Right lung (tissue), 10 donors: ENCODE measurements around the gene ZMYM5. TPM values are rescaled to one million over a fixed set of nuclear protein-coding genes. Genes with fewer than 3 reads are reported as not detected.
"Not testable (repeated sequence)": the region's sequence is repeated elsewhere in the genome, so short reads cannot be mapped to it uniquely, and the experiment has no call there.

Experiments
- DNase-seq, 2 donors: peaks; one replicate each; pipeline ENCODE4 v3.0.0-alpha.2; 2013
- long read RNA-seq, 8 donors: transcript quantifications; one replicate each; lab custom pipeline, GENCODE V29; 2026
- polyA plus RNA-seq, 5 donors: library from polyadenylated mRNA; unstranded; fragments of 120-200 nt; gene quantifications; one replicate each; pipeline versions ENCODE4 v1.2.1 to v1.2.3, GENCODE V29; 2013; ENCODE audit warnings: inconsistent platforms in 1 of 5, low replicate concordance in 1 of 5; ENCODE audit not compliant: insufficient read length in 5 of 5, insufficient read depth in 1 of 5

Gene ZMYM5
- 10 to 100 TPM; 20.4 to 39.2 (median 30.5) TPM for polyA plus RNA-seq
- long read RNA-seq, donor 1, partial matches to known transcripts, result 8 of 12 reads
- long read RNA-seq, donor 1, other reads (novel, unspliced or antisense), result 0 of 12 reads
- long read RNA-seq, donor 2, partial matches to known transcripts, result 6 of 8 reads
- long read RNA-seq, donor 2, other reads (novel, unspliced or antisense), result 0 of 8 reads
- long read RNA-seq, donor 3, partial matches to known transcripts, result 28 of 30 reads
- long read RNA-seq, donor 3, other reads (novel, unspliced or antisense), result 0 of 30 reads
- long read RNA-seq, donor 4, partial matches to known transcripts, result 25 of 26 reads
- long read RNA-seq, donor 4, other reads (novel, unspliced or antisense), result 0 of 26 reads
- long read RNA-seq, donor 5, partial matches to known transcripts, result 140 of 144 reads
- long read RNA-seq, donor 5, other reads (novel, unspliced or antisense), result 0 of 144 reads
- long read RNA-seq, donor 6, partial matches to known transcripts, result 9 of 11 reads
- long read RNA-seq, donor 6, other reads (novel, unspliced or antisense), result 0 of 11 reads
- long read RNA-seq, donor 7, partial matches to known transcripts, result 30 of 31 reads
- long read RNA-seq, donor 7, other reads (novel, unspliced or antisense), result 0 of 31 reads
- long read RNA-seq, donor 8, partial matches to known transcripts, result 7 of 8 reads
- long read RNA-seq, donor 8, other reads (novel, unspliced or antisense), result 0 of 8 reads

- DNase-seq, result peak; percentile 100
Observed at GRCh38 chr13:19863323-19864023, at the start of gene ZMYM5. Gene ZMYM5 (minus strand): TSS chr13:19863649. CDS start chr13:19852180, 11,469 bp downstream.

DNA sequence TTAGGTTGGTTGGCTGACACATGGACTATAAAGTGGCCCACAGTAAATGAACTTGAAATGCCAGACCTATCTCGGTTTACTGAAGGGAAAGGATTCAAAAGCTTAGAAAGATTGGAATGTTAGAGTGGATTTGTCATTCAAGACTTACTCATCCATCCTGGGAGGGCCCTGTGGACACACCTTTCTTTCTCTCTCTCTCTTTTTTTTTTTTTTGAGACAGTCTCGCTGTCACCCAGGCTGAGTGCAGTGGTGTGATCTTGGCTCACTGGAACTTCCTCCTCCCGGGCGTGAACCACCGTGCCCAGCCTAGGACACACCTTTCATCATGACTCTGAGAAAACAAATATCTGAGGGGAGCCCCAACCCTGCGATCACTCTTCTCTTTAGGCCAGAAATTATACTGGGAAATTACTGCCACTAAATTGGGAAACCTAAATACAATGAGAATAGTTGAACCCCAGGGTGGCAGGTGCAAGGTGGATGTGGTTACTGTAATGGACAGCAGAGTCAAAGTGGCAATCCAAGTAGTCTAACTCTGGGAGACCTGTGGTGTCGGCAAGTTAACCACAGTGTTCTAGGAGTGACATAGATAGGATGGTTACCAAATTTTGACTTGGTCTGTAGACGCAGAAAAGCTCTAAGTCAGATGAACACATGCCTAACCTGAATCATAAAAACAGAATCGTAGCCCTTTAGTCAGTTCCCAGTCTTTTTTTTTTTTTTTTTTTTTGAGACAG is 47.1 kb upstream of the ZMYM5 start:
- no peak for DNase-seq

DNA sequence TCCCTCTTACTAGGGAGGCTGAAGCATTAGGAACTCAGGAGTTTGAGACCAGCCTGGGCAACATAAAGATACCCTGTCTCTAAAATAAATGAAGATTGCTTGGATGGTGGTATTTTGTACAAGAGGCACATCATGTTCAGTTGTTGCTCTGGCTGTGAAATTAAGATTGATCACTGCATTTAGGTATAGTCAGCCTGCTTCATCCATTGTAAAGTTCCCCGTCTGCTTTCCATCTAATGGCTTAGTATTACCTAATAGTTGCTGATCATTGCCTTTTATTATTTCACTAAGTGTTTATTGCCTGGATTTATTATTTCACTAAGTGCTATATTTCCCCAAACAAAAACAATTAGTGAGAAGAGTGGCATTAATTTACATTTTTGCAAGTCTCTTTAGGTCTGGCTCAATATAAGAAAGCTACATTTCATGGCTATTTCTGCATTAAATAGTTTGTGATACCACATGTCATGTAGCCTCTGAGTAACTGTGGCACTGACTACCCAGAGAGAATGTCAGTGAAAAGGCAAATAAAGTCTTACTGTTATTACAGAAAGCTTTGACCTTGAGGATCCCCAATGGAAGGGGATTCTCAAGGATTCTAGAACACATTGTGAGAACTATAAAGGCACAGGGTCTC is 45.0 kb upstream of the ZMYM5 start:
- no peak for DNase-seq

GRCh38 chr13:19905487-19906195 is 42.2 kb upstream of the ZMYM5 start:
- not testable (repeated sequence) for DNase-seq

DNA sequence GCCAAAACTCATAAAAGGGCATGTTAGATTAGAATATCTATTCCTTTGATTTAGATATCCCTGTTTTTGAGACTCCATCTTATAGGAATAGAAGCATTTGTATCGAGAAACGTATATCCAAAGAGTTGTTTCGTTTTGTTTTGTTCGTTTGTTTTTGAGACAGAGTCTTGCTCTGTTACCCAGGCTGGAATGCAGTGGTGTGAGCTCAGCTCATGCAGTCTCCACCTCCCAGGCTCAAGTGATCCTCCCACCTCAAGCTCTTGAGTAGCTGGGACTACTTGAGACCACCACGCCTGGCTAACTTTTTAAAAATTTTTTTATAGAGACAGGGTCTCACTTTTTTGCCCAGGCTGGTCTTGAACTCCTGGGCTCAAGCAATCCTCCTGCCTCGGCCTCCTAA is 26.6 kb upstream of the ZMYM5 start:
- no peak for DNase-seq

DNA sequence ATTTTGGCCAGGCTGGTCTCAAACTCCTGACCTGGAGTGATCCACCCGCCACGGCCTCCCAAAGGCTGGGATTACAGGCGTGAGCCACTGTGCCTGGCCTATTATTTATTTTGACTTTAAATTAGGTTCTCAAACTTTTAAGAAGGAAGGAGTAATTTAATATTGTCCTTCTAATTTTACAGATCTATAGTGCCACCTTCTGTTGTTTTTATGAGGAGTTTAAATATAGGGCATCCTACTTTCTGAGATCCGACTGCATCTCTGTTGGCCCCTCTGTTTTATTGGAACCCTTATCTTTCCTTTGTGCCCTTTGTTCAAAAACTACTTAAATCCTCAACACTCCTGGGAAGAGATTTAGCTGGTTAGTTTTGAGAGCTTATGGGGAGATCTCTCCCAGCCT is 25.4 kb upstream of the ZMYM5 start:
- no peak for DNase-seq

- DNase-seq, result no peak
Observed at GRCh38 chr13:19882231-19882630, 18.8 kb upstream of the ZMYM5 start.

GRCh38 chr13:19881641-19882040 is 18.2 kb upstream of the ZMYM5 start:
- no peak for DNase-seq

GRCh38 chr13:19864746-19865309 is 1.4 kb upstream of the ZMYM5 start:
- DNase-seq, result peak; percentile 69 to 72

DNA sequence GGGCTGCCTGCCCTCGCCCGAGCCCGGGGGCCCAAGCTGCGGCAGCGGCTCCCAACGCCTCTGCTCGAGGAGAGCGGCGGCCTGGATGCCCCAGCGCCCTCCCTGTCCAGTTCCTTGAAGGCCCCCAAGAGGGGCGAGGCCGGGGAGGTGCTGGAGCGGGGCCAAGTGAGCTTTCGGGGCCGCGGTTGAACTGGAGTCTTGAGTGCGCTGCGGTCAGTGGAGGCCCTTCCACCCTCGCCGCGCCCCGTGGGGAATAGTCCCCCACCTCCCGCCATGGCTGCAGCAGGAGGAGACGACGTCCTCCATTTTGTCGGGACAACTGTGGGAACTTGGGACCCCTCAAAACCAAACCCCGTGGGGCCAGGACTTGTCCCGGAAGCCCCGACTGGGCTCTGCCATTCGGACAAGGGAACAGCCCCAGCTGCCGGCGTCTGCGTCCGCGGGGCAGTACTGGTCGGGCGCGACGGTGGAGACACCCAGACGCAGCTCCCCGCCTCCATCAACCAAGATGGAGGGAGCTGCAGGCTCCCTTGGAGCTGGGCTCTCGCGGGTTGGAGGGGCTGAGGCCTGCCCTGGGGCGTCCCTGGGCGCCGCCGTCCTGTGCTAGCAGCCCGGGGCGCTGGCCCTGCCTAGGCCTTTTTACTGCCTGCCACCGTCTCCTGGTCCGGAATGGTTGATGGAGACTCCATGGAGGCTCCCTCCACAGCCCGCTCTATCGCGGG is 736 bp upstream of the ZMYM5 start:
- DNase-seq, result peak; percentile 88 to 91

- peak; percentile 48 to 57 for DNase-seq
Observed at GRCh38 chr13:19862481-19863313, 752 bp downstream of the ZMYM5 start.

DNA sequence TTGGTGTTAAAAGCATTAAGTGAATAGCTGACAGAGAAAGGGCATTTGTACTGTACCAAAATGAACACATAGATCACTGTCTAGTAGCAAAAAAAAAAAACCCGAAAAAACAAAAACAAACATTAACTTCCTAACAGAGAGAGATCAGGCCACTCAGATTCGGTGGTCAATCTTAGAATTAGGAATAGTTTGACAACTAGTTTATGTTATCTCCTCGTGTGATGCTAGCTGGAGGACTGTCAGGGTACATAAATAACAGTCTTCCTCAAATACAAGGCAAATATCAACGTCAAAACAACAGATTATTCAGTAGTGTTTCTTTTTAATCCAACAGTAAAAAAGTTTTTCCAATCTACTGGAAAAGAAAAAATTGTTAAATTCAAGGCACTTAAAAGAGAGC is 1.7 kb downstream of the ZMYM5 start:
- no peak for DNase-seq

- DNase-seq, result no peak
Observed at GRCh38 chr13:19860884-19861655, 2.4 kb downstream of the ZMYM5 start.

- not testable (repeated sequence) for DNase-seq
Observed at GRCh38 chr13:19857637-19858036, 5.8 kb downstream of the ZMYM5 start.

DNA sequence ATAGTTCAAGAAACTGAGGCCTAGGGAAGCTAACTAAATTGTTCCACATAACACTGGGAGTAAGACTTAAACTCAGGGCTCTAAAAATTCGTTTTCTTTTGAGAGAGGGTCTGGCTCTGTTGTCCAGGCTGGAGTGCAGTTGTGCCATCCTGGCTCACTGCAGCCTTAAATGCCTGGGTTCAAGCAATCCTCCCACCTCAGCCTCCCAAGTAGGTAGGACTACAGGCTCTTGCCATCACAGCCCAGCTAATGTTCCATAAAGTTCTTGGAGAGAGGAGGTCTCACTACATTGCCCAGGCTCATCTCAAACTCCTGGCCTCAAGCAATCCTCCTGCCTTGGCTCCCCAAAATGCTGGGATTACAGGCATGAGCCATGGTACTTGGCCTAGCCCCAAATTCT is 10.7 kb downstream of the ZMYM5 start:
- DNase-seq, result no peak

- DNase-seq, result no peak
Observed at GRCh38 chr13:19845758-19846157, 17.7 kb downstream of the ZMYM5 start.

GRCh38 chr13:19838865-19839275 is 24.6 kb downstream of the ZMYM5 start:
- no peak for DNase-seq

GRCh38 chr13:19836472-19836871 is 27.0 kb downstream of the ZMYM5 start:
- no peak for DNase-seq
